Stomach (tissue), 4 donors: ENCODE measurements around the gene AFF4.

Experiments used
- CTCF ChIP-seq, 7 experiments: fragments of 450-650 bp in 4 of 7; fragments of 200-600 bp in 3 of 7; sonication (generic) in 3 of 7; IDR thresholded peaks; one replicate each; pipeline ENCODE4 v1.5.1; 2016 to 2019; ENCODE audit warnings: antibody characterized with exemption in 7 of 7, control low read depth in 2 of 7, mild to moderate bottlenecking in 1 of 7
- POLR2A ChIP-seq, 4 donors: fragments of 450-650 bp; IDR thresholded peaks; one replicate each; pipeline ENCODE4 v1.6.1; 2016; ENCODE audit warnings: antibody characterized with exemption in 4 of 4, control low read depth in 2 of 4, mild to moderate bottlenecking in 1 of 4, moderate library complexity in 1 of 4
- POLR2AphosphoS5 ChIP-seq, 3 donors: sonication (generic); formaldehyde crosslinking; IDR thresholded peaks; one replicate each; pipeline ENCODE4 v1.6.1; 2016; ENCODE audit warnings: antibody characterized with exemption in 3 of 3

DNA sequence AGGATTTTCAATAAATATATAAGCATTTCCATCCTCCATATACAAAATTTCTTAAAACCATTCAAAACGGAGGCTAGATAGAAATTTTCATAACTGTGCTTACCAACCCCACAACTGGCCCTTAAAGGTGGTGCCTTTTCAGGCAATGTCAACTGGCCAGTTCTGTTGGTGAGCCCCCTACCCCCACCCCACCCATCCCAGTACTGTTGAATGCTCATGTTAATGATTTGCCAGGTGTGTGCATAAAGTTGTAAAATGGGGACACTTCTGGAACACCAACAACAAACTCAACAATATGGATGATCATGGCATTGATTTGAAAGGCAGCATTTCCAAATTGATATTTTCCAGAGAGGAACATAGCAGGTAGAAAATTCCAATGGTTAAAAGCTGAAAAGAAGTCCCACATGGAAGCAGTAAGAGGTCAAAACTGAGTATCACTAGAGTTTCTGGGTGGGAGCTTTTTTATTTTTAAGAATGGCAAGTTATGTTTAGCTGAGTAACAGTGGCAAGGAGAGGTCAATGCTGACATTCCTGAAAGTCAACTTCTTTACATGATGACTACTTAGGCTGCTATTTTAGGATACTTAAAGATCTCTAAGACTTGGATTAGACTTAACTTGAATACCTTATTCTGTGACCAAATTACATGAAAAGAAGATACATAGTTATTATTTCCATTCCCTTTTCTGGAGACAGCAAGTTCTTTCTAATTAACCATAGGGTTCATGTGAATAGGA lies 87.2 kb downstream of the AFF4 start:
- no peak for TF ChIP-seq POLR2A (IDR thresholded peaks at IDR 0.05)
- no peak for TF ChIP-seq POLR2AphosphoS5 (IDR thresholded peaks at IDR 0.05)
- no peak for TF ChIP-seq CTCF (IDR thresholded peaks at IDR 0.05)
